Measurements from ENCODE around the gene IKZF1. TPM values are rescaled to one million over a fixed set of nuclear protein-coding genes. Genes with fewer than 3 reads are reported as not detected.

The IKZF1 gene
- total and polyA plus RNA-seq, 2 of the 4 experiments (the other 2 are of a cell fraction): not detected

- no peak overlapping the region for H3K27ac ChIP-seq (ENCODE audit: insufficient read depth, low read length)
- no peak overlapping the region for H3K4ac ChIP-seq (ENCODE audit: low read depth, low read length)
- H4K5ac ChIP-seq (ENCODE audit: low read depth, low read length): no peak overlapping the region
- DNase-seq (no peak), ATAC-seq (ENCODE audit: low read depth) (no peak)
- H4K91ac ChIP-seq (ENCODE audit: insufficient read depth, low read depth, low read length): no peak overlapping the region
- intact Hi-C loops (cut with micrococcal nuclease) (no loop called here), in situ Hi-C loops (cut with MboI; ENCODE audit: low sequenced_read_pairs) (no loop called here), dilution Hi-C loops (cut with HindIII; ENCODE audit: low sequenced_read_pairs, unreplicated experiment) (no loop called here)
- CTCF ChIA-PET: no interaction called here
- H2BK120ac ChIP-seq (ENCODE audit: low read depth, low read length): no peak overlapping the region
- no peak overlapping the region for H3K4me3 ChIP-seq (ENCODE audit: insufficient read depth, low read depth, low read length)
- no peaks in the 10 kb centered on the region for H3K9me3 ChIP-seq (ENCODE audit: control insufficient read depth, insufficient read depth, low read length)
- H3K18ac ChIP-seq (ENCODE audit: low read depth, low read length): no peak overlapping the region
- H2BK20ac ChIP-seq (ENCODE audit: low read depth, low read length): no peak overlapping the region
- H2AFZ ChIP-seq (replicated peaks; ENCODE audit: low read length, poor library complexity): no peak overlapping the region
- BruUV-seq (replicated peaks): no TSS peak
- no peaks in the 10 kb centered on the region for H3K79me1 ChIP-seq (ENCODE audit: low read depth in 1 of 2, low read length in 2 of 2)
- H3K14ac ChIP-seq (replicated peaks; ENCODE audit: low read depth, low read length): no peak overlapping the region
- WGBS, 2 experiments (ENCODE audit: extremely low coverage in 2 of 2, insufficient read length in 1 of 2): 72% methylated on average over 4 of the region's 9 CpGs; no CpG with 5 or more reads in 1 of the 2 experiments
- no peak overlapping the region for H3K56ac ChIP-seq (ENCODE audit: extremely low read depth, insufficient read depth, low read length)
- H3K9me1 ChIP-seq (ENCODE audit: insufficient read depth, low read length): no peaks in the 10 kb centered on the region
- H3K4me1 ChIP-seq (ENCODE audit: control insufficient read depth, insufficient read depth, low read length): no peaks in the 10 kb centered on the region
- no peak overlapping the region for H3K9ac ChIP-seq (ENCODE audit: low read depth, low read length)
- no peak overlapping the region for H2BK15ac ChIP-seq (ENCODE audit: low read depth, low read length)
- H3K23ac ChIP-seq (ENCODE audit: low read depth, low read length): no peak overlapping the region
- no peaks in the 10 kb centered on the region for H3K36me3 ChIP-seq (ENCODE audit: control insufficient read depth, insufficient read depth, low read length)
- TF ChIP-seq CTCF (conservative IDR thresholded peaks at IDR 0.05; ENCODE audit: low read depth, low read length): no peak
- H2BK5ac ChIP-seq (ENCODE audit: low read depth, low read length, poor library complexity, severe bottlenecking): no peak overlapping the region
- POLR2A ChIA-PET (ENCODE audit: unreplicated experiment): no interaction called here
- no peaks in the 10 kb centered on the region; the same call in 1 of the 2 replicates for H3K27me3 ChIP-seq (ENCODE audit: control insufficient read depth, insufficient read depth, low read length)
- no peak overlapping the region for H3K4me2 ChIP-seq (ENCODE audit: low read depth, low read length)
- H2AK5ac ChIP-seq (ENCODE audit: low read depth, low read length): no peak overlapping the region
- H4K20me1 ChIP-seq (ENCODE audit: insufficient read depth, low read length): no peaks in the 10 kb centered on the region
- no peak overlapping the region for H2AK9ac ChIP-seq (replicated peaks; ENCODE audit: low read depth, low read length, poor library complexity)
- no peak overlapping the region for H4K8ac ChIP-seq (ENCODE audit: low read depth in 2 of 2, low read length in 2 of 2)
These were observed 54.9 kb downstream of the IKZF1 start for GRCh38 chr7:50359258-50359994.
